HCT116 (cell line): ENCODE results near the gene UPF3B. TPM values are rescaled to one million over a fixed set of nuclear protein-coding genes. Genes with fewer than 3 reads are reported as not detected.

ENCODE experiments used
- ATAC-seq: fragments of 200-7000 bp; cut with Tn5 transposase; 2 replicates; pipeline ENCODE4 v1.9.1; 2020; ENCODE audit warnings: mild to moderate bottlenecking, moderate library complexity
- BruUV-seq: library from RNA; stranded (reverse); fragments of 400-500 nt; replicated peaks from 2 replicates; lab custom pipeline; 2021; lab: Mats Ljungman, UMichigan
- CTCF ChIA-PET: fragments of 300-600 bp; sonication (Branson Sonifier 250); formaldehyde crosslinking; loops from one replicate; lab custom pipeline; 2021; ENCODE audit warnings: antibody characterized with exemption; lab: Charles Lee
- POLR2A ChIA-PET: fragments of 300-600, 350-600 bp; sonication (Branson Sonifier 250); formaldehyde crosslinking; loops from one replicate; lab custom pipeline; 2021; ENCODE audit warnings: antibody characterized with exemption; lab: Charles Lee
- RAD21 ChIA-PET, 2 experiments: fragments of 300-600 bp; sonication (Branson Sonifier 250); formaldehyde crosslinking; loops; one replicate each; lab custom pipeline; 2023; ENCODE audit warnings: low total read pairs in 2 of 2; ENCODE audit not compliant: uncharacterized antibody in 2 of 2, unreplicated experiment in 2 of 2, low non-redundant PET in 1 of 2; lab: Charles Lee
- DNase-seq: peaks from one replicate; pipeline ENCODE4 v3.0.0-alpha.2; 2010; ENCODE audit warnings: low read depth, low spot score
- H2AFZ ChIP-seq: fragments of 200-600 bp; shearing (Covaris generic), sonication (generic); 2 replicates; pipeline ENCODE4 v1.6.1; 2017; ENCODE audit warnings: low read depth, mixed run types, mixed read lengths, antibody characterized with exemption, low read length; ENCODE audit not compliant: poor library complexity, severe bottlenecking
- H3K27ac ChIP-seq: 2 replicates; pipeline ENCODE4 v1.5.1; 2012; ENCODE audit warnings: low read depth, low read length
- H3K27me3 ChIP-seq: fragments of 200-600 bp; sonication (generic); 2 replicates; pipeline ENCODE4 v1.6.1; 2016; ENCODE audit warnings: mixed run types, low read length, mixed read lengths; ENCODE audit not compliant: insufficient read depth
- H3K36me3 ChIP-seq, 2 experiments: fragments of 200-500 bp in 1 of 2; fragments of 200-600 bp in 1 of 2; sonication (Bioruptor generic) in 1 of 2; sonication (generic) in 1 of 2; 2 replicates each; pipeline versions ENCODE4 v1.5.1 to v1.6.1; 2014 to 2016; ENCODE audit warnings: low read length in 2 of 2, inconsistent platforms in 1 of 2, mixed read lengths in 1 of 2, mixed run types in 1 of 2; ENCODE audit not compliant: insufficient read depth in 2 of 2, control insufficient read depth in 1 of 2
- H3K4me1 ChIP-seq, 2 experiments: fragments of 200-600 bp in 1 of 2; sonication (generic) in 1 of 2; 2 replicates each; pipeline versions ENCODE4 v1.5.1 to v1.6.1; 2012 to 2017; ENCODE audit warnings: low read length in 2 of 2, inconsistent platforms in 1 of 2, mild to moderate bottlenecking in 1 of 2, mixed read lengths in 1 of 2, mixed run types in 1 of 2, moderate library complexity in 1 of 2; ENCODE audit not compliant: insufficient read depth in 2 of 2, control insufficient read depth in 1 of 2
- H3K4me2 ChIP-seq: fragments of 200-600 bp; sonication (generic); 2 replicates; pipeline ENCODE4 v1.6.1; 2017; ENCODE audit warnings: mixed run types, low read length, mixed read lengths
- H3K4me3 ChIP-seq, 2 experiments: fragments of 200-600 bp in 1 of 2; sonication (generic) in 1 of 2; replicated peaks in 1 of 2; 2 replicates each; pipeline ENCODE4 v1.5.1; 2011 to 2016; ENCODE audit warnings: low read length in 2 of 2, control low read depth in 1 of 2, low read depth in 1 of 2, mild to moderate bottlenecking in 1 of 2, mixed read lengths in 1 of 2, mixed run types in 1 of 2
- H3K79me2 ChIP-seq: fragments of 200-600 bp; sonication (generic); 2 replicates; pipeline ENCODE4 v1.6.1; 2017; ENCODE audit warnings: mild to moderate bottlenecking, mixed run types, low read length, moderate library complexity, mixed read lengths; ENCODE audit not compliant: insufficient read depth
- H3K9ac ChIP-seq: fragments of 200-600 bp; sonication (generic); 2 replicates; pipeline ENCODE4 v1.6.1; 2016; ENCODE audit warnings: low read length, mixed read lengths
- H3K9me2 ChIP-seq: fragments of 200-600 bp; sonication (generic), shearing (Covaris generic); 2 replicates; pipeline ENCODE4 v1.6.1; 2017; ENCODE audit warnings: mixed run types, mild to moderate bottlenecking, moderate library complexity; ENCODE audit not compliant: insufficient read depth
- H3K9me3 ChIP-seq, 2 experiments: fragments of 200-500 bp in 1 of 2; fragments of 200-600 bp in 1 of 2; sonication (Bioruptor generic) in 1 of 2; sonication (generic) in 1 of 2; 2 replicates each; pipeline ENCODE4 v1.6.1; 2014 to 2017; ENCODE audit warnings: low read length in 2 of 2, mixed read lengths in 2 of 2, inconsistent platforms in 1 of 2, low read depth in 1 of 2, mild to moderate bottlenecking in 1 of 2, mixed run types in 1 of 2, moderate library complexity in 1 of 2; ENCODE audit not compliant: control insufficient read depth in 1 of 2, insufficient read depth in 1 of 2
- H4K20me1 ChIP-seq: fragments of 200-600 bp; sonication (generic), shearing (Covaris generic); 2 replicates; pipeline ENCODE4 v1.6.1; 2017; ENCODE audit warnings: mixed run types, mild to moderate bottlenecking, moderate library complexity; ENCODE audit not compliant: insufficient read depth
- ELF1 ChIP-seq: IDR thresholded peaks from 2 replicates; pipeline ENCODE4 v1.6.1; 2012; ENCODE audit warnings: low read depth, borderline replicate concordance
- POLR2AphosphoS5 ChIP-seq: IDR thresholded peaks from 2 replicates; pipeline ENCODE4 v1.6.1; 2011; ENCODE audit warnings: mild to moderate bottlenecking, low read depth, low read length, moderate library complexity
- RAD21 ChIP-seq: IDR thresholded peaks from 2 replicates; pipeline ENCODE4 v1.6.1; 2012; ENCODE audit warnings: low read depth, mild to moderate bottlenecking
- ZNF274 ChIP-seq: fragments of 200-500 bp; sonication (Bioruptor generic); IDR thresholded peaks from 2 replicates; pipeline ENCODE4 v1.6.1; 2014; ENCODE audit warnings: mild to moderate bottlenecking, low read depth, low read length, inconsistent platforms
- intact Hi-C: fragments of 100-400 bp; cut with micrococcal nuclease; formaldehyde crosslinking; loops from 2 replicates; pipeline ENCODE4 v1.10.0; 2022
- total RNA-seq: library from RNA; stranded (reverse); gene quantifications from one replicate; pipeline ENCODE4 v1.2.1, GENCODE V29; 2021; ENCODE audit not compliant: unreplicated experiment
- TF ChIP-seq, protein P1 (sequence below), 3 experiments: fragments of 200-600 bp in 1 of 3; sonication (generic) in 1 of 3; IDR thresholded peaks in 2 of 3; conservative IDR thresholded peaks in 1 of 3; 2 replicates each; pipeline ENCODE4 v1.5.1; 2012 to 2017; ENCODE audit warnings: low read depth in 2 of 3, low read length in 2 of 3, antibody characterized with exemption in 1 of 3, borderline replicate concordance in 1 of 3, control low read depth in 1 of 3, mild to moderate bottlenecking in 1 of 3, mixed read lengths in 1 of 3, mixed run types in 1 of 3, moderate library complexity in 1 of 3; ENCODE audit not compliant: insufficient read depth in 1 of 3

UPF3B gene
- total RNA-seq, 1 experiment from 2014 or later, result 11.9 TPM

DNA sequence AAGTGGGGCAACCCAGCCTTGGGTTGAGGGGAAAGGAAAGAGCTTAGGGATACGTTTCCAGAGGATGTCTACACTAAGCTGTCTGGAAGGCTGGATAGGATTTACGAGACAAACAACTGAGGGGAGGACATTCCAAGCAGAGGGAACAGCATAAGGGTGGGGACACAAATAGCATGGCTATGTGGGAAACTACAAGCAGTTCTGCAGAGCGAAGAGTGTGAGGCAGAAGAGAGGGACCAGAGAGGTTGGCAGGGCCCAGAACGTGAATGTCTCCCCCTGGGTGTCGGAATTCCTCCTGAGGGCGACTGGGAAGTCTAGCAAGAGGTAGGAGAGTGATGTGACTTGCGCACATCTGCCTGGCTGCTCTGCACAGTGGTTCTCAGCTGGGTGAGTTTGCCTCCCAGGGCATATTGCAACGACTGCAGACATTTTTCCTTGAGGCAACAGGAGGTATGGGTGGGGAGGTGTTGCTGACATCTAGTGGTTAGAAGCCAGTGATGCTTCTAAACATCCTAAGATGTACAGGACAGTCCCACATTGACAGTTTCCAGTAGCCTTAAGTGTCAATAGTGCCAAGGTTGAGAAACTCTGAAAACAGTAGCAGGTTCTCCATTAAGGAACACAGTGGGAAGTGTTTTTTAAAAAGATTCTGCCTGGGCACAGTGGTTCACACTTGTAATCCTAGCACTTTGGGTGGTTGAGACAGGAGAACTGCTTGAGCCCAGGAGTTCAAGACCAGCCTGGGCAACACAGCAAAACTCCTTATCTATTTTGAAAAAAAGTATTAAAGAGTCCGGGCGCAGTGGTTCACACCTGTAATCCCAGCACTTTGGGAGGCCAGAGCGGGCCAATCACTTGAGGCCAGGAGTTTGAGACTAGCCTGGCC, 28.0 kb upstream of the UPF3B start:
- H3K9me3 ChIP-seq, result no peaks in the 10 kb centered on the region
- no peak overlapping the region for H3K4me2 ChIP-seq
- intact Hi-C loops, result loop anchor here (5.0 kb wide), 1 partner anchor 363 kb away; no protein-coding TSS in a partner anchor
- no peaks in the 10 kb centered on the region for H3K27me3 ChIP-seq
- no peaks in the 10 kb centered on the region for H3K9me2 ChIP-seq
- H3K79me2 ChIP-seq, result peaks cover 4% of the 10 kb centered on the region; the same call in 1 of the 2 replicates
- no peak overlapping the region for H3K4me3 ChIP-seq
- TF ChIP-seq RAD21 (peak; percentile 56), ZNF274 (no peak), POLR2AphosphoS5 (peak; percentile 31; the same call in 1 of the 2 replicates), ELF1 (no peak)
- TF ChIP-seq, protein P1, sequence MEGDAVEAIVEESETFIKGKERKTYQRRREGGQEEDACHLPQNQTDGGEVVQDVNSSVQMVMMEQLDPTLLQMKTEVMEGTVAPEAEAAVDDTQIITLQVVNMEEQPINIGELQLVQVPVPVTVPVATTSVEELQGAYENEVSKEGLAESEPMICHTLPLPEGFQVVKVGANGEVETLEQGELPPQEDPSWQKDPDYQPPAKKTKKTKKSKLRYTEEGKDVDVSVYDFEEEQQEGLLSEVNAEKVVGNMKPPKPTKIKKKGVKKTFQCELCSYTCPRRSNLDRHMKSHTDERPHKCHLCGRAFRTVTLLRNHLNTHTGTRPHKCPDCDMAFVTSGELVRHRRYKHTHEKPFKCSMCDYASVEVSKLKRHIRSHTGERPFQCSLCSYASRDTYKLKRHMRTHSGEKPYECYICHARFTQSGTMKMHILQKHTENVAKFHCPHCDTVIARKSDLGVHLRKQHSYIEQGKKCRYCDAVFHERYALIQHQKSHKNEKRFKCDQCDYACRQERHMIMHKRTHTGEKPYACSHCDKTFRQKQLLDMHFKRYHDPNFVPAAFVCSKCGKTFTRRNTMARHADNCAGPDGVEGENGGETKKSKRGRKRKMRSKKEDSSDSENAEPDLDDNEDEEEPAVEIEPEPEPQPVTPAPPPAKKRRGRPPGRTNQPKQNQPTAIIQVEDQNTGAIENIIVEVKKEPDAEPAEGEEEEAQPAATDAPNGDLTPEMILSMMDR (IDR thresholded peaks at IDR 0.05 in 2 of 3, conservative IDR thresholded peaks at IDR 0.05 in 1 of 3; ENCODE audit: borderline replicate concordance in 1 of 3, insufficient read depth in 1 of 3, low read depth in 2 of 3, low read length in 2 of 3), result peak; percentile 25 to 70 (median 57); a peak in 5 of 6 replicates
- no peak overlapping the region for H3K27ac ChIP-seq
- H3K4me1 ChIP-seq, result no peaks in the 10 kb centered on the region
- ATAC-seq, result peak; percentile 94
- POLR2A ChIA-PET, result no interaction called here
- peak; percentile 23 for DNase-seq
- H3K36me3 ChIP-seq, result peaks cover 3 to 4% of the 10 kb centered on the region in 2 experiments; a peak in 2 of 4 replicates
- RAD21 ChIA-PET, result no interaction called here
- BruUV-seq, result no TSS peak
- no peak overlapping the region for H3K9ac ChIP-seq
- CTCF ChIA-PET, result no interaction called here
- no peaks in the 10 kb centered on the region for H4K20me1 ChIP-seq
- H2AFZ ChIP-seq, result no peak overlapping the region
